Heart left ventricle (tissue), 16 donors: Measurements from ENCODE around the gene MYO16. TPM values are rescaled to one million over a fixed set of nuclear protein-coding genes. Genes with fewer than 3 reads are reported as not detected.

Experiments
- ATAC-seq, 4 donors: fragments of 200-7000 bp; cut with Tn5 transposase; one replicate each; pipeline ENCODE4 v1.9.1; 2020 to 2022; ENCODE audit warnings: moderate library complexity in 4 of 4, mild to moderate bottlenecking in 3 of 4, moderate number of reproducible peaks in 1 of 4
- DNase-seq, 5 donors: peaks; one replicate each; pipeline ENCODE4 v3.0.0-alpha.2; 2020
- H3K27ac ChIP-seq, 12 donors: fragments of 200-600 bp; sonication (generic) in 4 of 12; one replicate each; pipeline versions ENCODE4 v1.5.0 to v1.8.0; 2016 to 2022; ENCODE audit warnings: mild to moderate bottlenecking in 2 of 12
- H3K27me3 ChIP-seq, 9 donors: fragments of 200-600 bp; sonication (generic) in 2 of 9; one replicate each; pipeline versions ENCODE4 v1.5.1 to v1.8.0; 2016 to 2022; ENCODE audit warnings: mild to moderate bottlenecking in 3 of 9
- H3K36me3 ChIP-seq, 9 donors: fragments of 200-600 bp; sonication (generic) in 2 of 9; one replicate each; pipeline versions ENCODE4 v1.5.0 to v1.8.0; 2018 to 2022; ENCODE audit warnings: mild to moderate bottlenecking in 2 of 9
- H3K4me1 ChIP-seq, 12 donors: fragments of 200-600 bp; sonication (generic) in 4 of 12; one replicate each; pipeline versions ENCODE4 v1.5.0 to v1.8.0; 2016 to 2022; ENCODE audit warnings: mild to moderate bottlenecking in 3 of 12
- H3K4me3 ChIP-seq, 12 donors: fragments of 200-600 bp; sonication (generic) in 4 of 12; one replicate each; pipeline versions ENCODE4 v1.5.0 to v1.8.0; 2017 to 2022; ENCODE audit warnings: mild to moderate bottlenecking in 9 of 12, moderate library complexity in 4 of 12
- H3K9me3 ChIP-seq, 12 donors: fragments of 200-600 bp; sonication (generic) in 4 of 12; one replicate each; pipeline versions ENCODE4 v1.5.0 to v1.8.0; 2016 to 2022; ENCODE audit warnings: mild to moderate bottlenecking in 1 of 12
- CTCF ChIP-seq, 12 donors: fragments of 200-600 bp; sonication (generic) in 4 of 12; IDR thresholded peaks; one replicate each; pipeline versions ENCODE4 v1.5.0 to v1.8.0; 2018 to 2022; ENCODE audit warnings: antibody characterized with exemption in 12 of 12, mild to moderate bottlenecking in 5 of 12
- POLR2A ChIP-seq, 2 donors: fragments of 450-650 bp; IDR thresholded peaks; one replicate each; pipeline ENCODE4 v1.6.1; 2017; ENCODE audit warnings: antibody characterized with exemption in 2 of 2, mild to moderate bottlenecking in 2 of 2, moderate library complexity in 2 of 2
- WGBS, 4 donors: extraction: QIAGEN DNeasy Blood & Tissue Kit in 2 of 4; methylation state at CpG; one replicate each; pipeline versions ENCODE4 v1.1.5 to v1.1.7; 2013 to 2018; 5-methylcytosine and 5-hydroxymethylcytosine counted together
- intact Hi-C, 10 donors: fragments of 100-400 bp; cut with DNase I; formaldehyde crosslinking; loops; one replicate each; pipeline versions ENCODE4 v1.11.1 to v1.14.2; 2022
- polyA plus RNA-seq, 2 donors: library from polyadenylated mRNA; stranded (reverse); fragments of 200-250 nt; gene quantifications; one replicate each; pipeline ENCODE4 v1.2.3, GENCODE V29; 2013
- total RNA-seq, 9 donors: library from RNA; depleted of rRNA in 2 of 9; stranded (reverse); fragments of >200 nt in 2 of 9; fragmentation: NEBNext Ultra II Directional in 3 of 9; extraction: Animal tissue kit (Norgen Biotek cat#: 25700) in 3 of 9; gene quantifications; one replicate each; pipeline versions ENCODE4 v1.1.0 to v1.2.4, GENCODE V29; 2016 to 2023
- donor health status: ischemic (EF 13 %, LVEDD 7.1; RV severe dilation, severe dysfunction).
- donor health status: healthy with polysubstance abuse.
- donor health status: DM: no; HTN: yes; CAD: no.
- donor health status: DM: no; HTN: no; CAD: no.
- donor health status: ischemic (EF 25% LVEDD 6.9; RV normal size, moderate dysfunction).
- donor health status: ischemic (EF 25% LVEDD 5.7; RV mildly dilated, moderate dysfunction).
- donor health status: healthy.
- donor health status: DM: yes; HTN: yes; CAD: no.
- donor health status: ischemic (EF 35%, LVEDD 5.7; RV mildly dilated, moderate dysfunction).
- donor health status: nonischemic (EF 11% LVEDD 7.7; RV severe dilation, severe dysfunction).
- donor health status: DM: yes; HTN: yes; CAD: no.
- donor health status: PGD.
- donor health status: ischemic (EF 29% LVEDD 5.4; RV normal size, mild dysfunction).
- donor health status: nonischemic (EF 23%, LVEDD 6.1; RV moderate dilation, normal function).

The MYO16 gene
- total and polyA plus RNA-seq, 11 donors, result 0.16 to 5.2 (median 0.81) TPM

GRCh38 chr13:109152311-109152820 lies 523.0 kb downstream of the MYO16 start:
- no peak for TF ChIP-seq POLR2A (IDR thresholded peaks at IDR 0.05)
- no peak for TF ChIP-seq CTCF (IDR thresholded peaks at IDR 0.05)
- Histone ChIP-seq H3K9me3 (no peaks in the 10 kb centered on the region), H3K36me3 (no peaks in the 10 kb centered on the region), H3K4me1 (peaks cover 0 to 8% (median 0%) of the 10 kb centered on the region in 12 donors), H3K27ac (no peak overlapping the region), H3K27me3 (no peaks in the 10 kb centered on the region), H3K4me3 (no peak overlapping the region)
- ATAC-seq (no peak), DNase-seq (no peak)
- 65 to 78% (median 73%) methylated on average over 9 of the region's 9 CpGs for WGBS, 4 donors
- intact Hi-C loops, result no loop called here

GRCh38 chr13:109152941-109153340 lies 523.5 kb downstream of the MYO16 start:
- intact Hi-C loops, result no loop called here
- no peaks in the 10 kb centered on the region for H3K9me3 ChIP-seq

GRCh38 chr13:109154146-109154545 lies 524.7 kb downstream of the MYO16 start:
- DNase-seq (no peak), ATAC-seq (no peak)
- no peaks in the 10 kb centered on the region for H3K9me3 ChIP-seq
- intact Hi-C loops, result no loop called here
- no peak for TF ChIP-seq POLR2A (IDR thresholded peaks at IDR 0.05)
- no peak for TF ChIP-seq CTCF (IDR thresholded peaks at IDR 0.05)
- no peaks in the 10 kb centered on the region for H3K36me3 ChIP-seq
- H3K4me1 ChIP-seq, result peaks cover 0 to 8% (median 0%) of the 10 kb centered on the region in 12 donors
- 63 to 71% (median 66%) methylated on average over 8 of the region's 8 CpGs for WGBS, 4 donors
- no peak overlapping the region for H3K4me3 ChIP-seq
- H3K27ac ChIP-seq, result no peak overlapping the region
- no peaks in the 10 kb centered on the region for H3K27me3 ChIP-seq

More at GRCh38 chr13:109152941-109153340, 523.5 kb downstream of the MYO16 start:
- DNase-seq (no peak), ATAC-seq (no peak)
- H3K27me3 ChIP-seq, result no peaks in the 10 kb centered on the region
- no peak overlapping the region for H3K27ac ChIP-seq
- no peaks in the 10 kb centered on the region for H3K36me3 ChIP-seq
- peaks cover 0 to 8% (median 0%) of the 10 kb centered on the region in 12 donors for H3K4me1 ChIP-seq
- TF ChIP-seq CTCF (IDR thresholded peaks at IDR 0.05), result no peak
- TF ChIP-seq POLR2A (IDR thresholded peaks at IDR 0.05), result no peak
- 90 to 93% (median 92%) methylated on average over 10 of the region's 10 CpGs for WGBS, 4 donors
- no peak overlapping the region for H3K4me3 ChIP-seq

- ATAC-seq (no peak), DNase-seq (no peak)
- no peak overlapping the region for H3K4me3 ChIP-seq
- no peak overlapping the region for H3K27ac ChIP-seq
- no peaks in the 10 kb centered on the region for H3K36me3 ChIP-seq
- TF ChIP-seq CTCF (IDR thresholded peaks at IDR 0.05) (no peak), POLR2A (IDR thresholded peaks at IDR 0.05) (no peak)
- no peaks in the 10 kb centered on the region for H3K27me3 ChIP-seq
- intact Hi-C loops, result no loop called here
- H3K4me1 ChIP-seq, result peaks cover 0 to 8% (median 0%) of the 10 kb centered on the region in 12 donors
- 22 to 44% (median 38%) methylated on average over 8 of the region's 8 CpGs for WGBS, 4 donors
- H3K9me3 ChIP-seq, result no peaks in the 10 kb centered on the region
Measured at GRCh38 chr13:109154546-109154945, 525.1 kb downstream of the MYO16 start.
